ENCODE data around the gene SEC11A. TPM values are rescaled to one million over a fixed set of nuclear protein-coding genes. Genes with fewer than 3 reads are reported as not detected.
"Not testable (repeated sequence)": the region's sequence is repeated elsewhere in the genome, so short reads cannot be mapped to it uniquely, and the experiment has no call there.

Gene SEC11A
- total RNA-seq, 1 donor from 2014 or later = 138 TPM

DNA sequence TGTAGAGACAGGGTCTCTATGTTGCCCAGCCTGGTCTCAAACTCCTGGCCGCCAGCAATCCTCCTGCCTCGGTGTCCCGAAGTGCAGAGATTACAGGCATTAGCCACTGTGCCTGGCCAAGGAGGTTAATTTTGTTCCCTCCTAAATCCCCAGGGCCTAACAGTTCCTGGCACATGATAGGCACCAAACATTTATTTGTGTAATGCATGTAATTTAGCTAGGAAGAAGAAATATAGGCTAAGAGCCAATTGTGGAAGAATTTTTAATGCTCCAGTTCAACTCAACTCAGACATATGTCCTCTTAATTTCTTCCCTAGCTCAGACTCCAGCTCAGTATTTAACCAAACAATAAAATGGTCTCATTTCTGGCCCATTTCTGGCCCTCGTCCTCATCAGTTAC, 24.8 kb upstream of the SEC11A start:
- no peak for DNase-seq (ENCODE audit: extremely low read depth, low read depth, low spot score)

- DNase-seq (ENCODE audit: extremely low read depth, low read depth, low spot score) = no peak
These were observed 21.1 kb upstream of the SEC11A start for GRCh38 chr15:84737005-84737404.

DNA sequence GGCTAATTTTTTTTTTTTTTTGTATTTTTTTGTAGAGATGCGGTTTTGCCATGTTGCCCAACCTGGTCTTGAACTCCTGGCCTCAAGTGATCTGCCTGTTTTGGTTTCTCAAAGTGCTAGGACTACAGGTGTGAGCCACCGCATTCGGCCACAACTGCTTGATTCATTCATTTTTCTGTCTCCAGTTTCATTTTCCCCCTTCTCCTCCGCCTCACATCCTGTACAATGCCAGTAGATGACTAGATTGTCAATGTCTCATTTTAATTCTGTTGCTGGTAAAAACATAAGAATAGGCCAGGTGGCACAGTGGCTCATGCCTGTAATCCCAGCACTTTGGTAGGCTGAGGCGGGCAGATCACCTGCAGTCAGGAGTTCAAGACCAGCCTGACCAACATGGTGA, 20.4 kb upstream of the SEC11A start:
- DNase-seq (ENCODE audit: extremely low read depth, low read depth, low spot score) = no peak

DNA sequence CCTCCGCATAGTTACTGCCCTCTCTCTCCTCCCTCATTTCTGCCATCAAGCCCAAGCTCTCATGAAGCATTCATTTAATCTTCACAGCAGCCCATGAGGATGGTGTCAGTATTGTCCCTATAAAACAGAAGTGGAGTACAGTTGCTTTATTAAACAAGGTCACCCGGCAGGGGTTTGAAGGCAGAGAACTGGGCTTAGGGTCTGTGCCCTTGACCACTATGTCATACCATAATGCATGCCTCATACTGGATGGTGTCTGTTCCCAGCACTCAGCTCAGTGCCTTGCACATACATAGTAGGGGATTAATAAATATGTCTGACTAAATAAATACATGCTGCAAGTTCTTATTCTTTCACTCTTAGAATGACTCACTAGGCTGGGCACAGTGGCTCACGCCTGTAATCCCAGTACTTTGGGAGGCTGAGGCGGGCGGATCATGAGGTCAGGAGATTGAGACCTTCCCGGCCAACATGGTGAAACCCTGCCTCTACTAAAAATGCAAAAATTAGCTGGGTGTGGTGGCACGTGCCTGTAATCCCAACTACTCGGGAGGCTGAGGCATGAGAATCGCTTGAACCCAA, 19.6 kb upstream of the SEC11A start:
- not testable (repeated sequence) for DNase-seq (ENCODE audit: extremely low read depth, low read depth, low spot score)

DNA sequence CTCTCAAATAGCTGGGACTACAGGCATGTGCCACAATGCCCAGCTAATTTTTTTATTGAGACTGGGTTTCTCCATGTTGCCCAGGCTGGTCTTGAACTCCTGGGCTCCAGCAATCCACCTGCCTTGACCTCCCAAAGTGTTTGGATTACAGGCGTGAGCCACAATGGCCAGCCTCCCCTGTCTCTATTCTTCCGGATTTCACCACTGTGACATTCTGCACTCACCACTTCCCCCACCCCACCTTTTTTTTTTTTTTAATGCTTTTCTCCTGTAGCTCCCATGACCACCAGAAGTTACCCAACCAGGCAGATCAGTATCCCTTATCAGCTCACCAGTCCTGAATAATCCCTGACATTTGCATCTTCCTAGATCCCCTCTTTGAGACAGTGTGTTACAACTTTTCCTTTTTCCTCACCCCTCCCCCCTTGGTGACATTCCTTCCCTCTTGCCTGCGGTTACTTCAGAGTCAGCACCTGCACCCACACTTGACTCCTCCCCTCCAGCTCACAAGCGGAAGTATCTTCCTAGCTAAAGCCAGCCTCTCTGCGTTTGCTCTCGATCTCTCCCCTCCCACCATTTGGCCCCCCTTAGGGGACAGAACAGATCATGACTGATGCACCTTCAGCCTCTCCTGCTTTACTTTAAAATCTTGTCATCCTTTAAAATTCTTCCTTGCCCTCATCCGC, 19.0 kb upstream of the SEC11A start:
- no peak for DNase-seq (ENCODE audit: extremely low read depth, low read depth, low spot score)

DNA sequence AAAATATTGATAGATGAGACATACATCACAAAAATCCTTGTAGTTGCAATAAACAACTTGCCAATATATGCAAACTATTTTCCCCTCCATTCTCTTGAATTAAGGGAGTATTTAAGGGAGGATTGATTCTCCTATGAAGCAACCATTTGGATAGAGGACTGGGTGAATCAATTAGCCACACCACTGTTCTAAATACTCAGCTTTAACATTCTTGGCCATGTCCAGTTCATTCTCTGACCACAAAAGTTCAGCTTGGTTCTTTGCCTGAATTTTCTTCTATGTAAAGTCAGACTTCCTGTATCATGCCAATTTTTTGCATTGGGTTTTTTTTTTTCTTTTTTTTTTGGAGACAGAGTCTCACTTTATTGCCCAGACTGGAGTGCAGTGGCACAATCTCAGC, 15.8 kb upstream of the SEC11A start:
- no peak for DNase-seq (ENCODE audit: extremely low read depth, low read depth, low spot score)

- DNase-seq (ENCODE audit: extremely low read depth, low read depth, low spot score) = no peak
These were observed 11.5 kb upstream of the SEC11A start for GRCh38 chr15:84727429-84727828.

DNA sequence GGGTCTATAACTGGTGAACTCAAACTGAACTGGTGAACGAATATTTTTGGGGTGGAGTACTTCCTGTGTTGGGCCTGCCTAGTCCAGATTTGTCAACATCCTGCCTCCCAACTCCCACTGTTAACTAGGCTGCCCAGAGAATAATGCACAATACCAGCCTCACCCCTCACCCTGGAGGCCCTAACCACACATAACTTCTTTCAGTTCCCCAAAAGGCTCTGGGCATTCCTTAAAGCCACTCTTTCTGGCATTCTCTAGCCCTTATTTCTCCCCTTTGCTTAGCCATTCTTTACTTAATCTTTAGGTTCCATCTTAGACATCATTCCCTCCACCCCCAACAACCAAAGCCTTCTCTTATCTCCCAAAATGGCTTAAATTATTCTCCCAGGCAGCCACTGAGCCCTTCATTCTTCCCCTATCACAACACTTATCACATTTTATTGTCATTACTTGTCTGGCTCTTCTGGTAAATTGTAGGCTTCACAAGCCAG, 9.1 kb upstream of the SEC11A start:
- no peak for DNase-seq (ENCODE audit: extremely low read depth, low read depth, low spot score)

DNA sequence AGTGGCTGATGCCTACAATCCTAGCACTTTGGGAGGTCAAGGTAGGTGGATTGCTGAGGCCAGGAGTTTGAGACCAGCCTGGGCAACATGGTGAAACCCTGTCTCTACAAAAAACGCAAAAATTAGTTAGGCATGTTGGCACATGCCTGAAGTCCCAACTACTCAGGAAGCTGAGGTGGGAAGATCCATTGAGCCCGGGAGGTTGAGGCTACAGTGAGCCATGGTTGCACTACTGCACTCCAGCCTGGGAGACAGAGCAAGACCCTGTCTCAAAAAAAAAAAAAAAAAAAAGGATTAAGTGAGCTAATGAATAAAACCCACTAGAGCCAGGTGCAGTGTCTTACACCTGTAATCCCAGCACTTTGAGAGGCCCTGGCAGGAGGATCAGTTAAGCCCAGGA, 6.7 kb upstream of the SEC11A start:
- no peak for DNase-seq (ENCODE audit: extremely low read depth, low read depth, low spot score)

DNA sequence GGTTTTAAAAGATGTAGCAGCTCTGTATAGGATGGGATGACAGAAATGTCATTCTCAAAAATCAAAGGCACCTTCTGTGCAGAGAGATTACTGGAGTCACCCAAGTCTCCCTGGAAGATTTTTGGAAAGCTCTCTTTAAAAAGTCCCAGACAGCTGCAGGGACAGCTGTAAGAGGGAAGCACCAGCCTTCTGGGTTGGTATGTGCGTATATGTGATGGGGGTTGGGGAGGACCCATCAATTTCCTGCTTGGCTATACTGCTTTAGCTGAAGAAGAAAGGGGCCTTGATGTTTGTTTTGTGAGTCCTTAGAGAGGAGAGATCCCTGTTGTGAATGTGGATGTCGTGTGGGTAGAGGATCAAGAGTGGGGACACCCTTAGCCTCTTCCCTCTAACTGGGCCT, 5.4 kb upstream of the SEC11A start:
- no peak for DNase-seq (ENCODE audit: extremely low read depth, low read depth, low spot score)

DNA sequence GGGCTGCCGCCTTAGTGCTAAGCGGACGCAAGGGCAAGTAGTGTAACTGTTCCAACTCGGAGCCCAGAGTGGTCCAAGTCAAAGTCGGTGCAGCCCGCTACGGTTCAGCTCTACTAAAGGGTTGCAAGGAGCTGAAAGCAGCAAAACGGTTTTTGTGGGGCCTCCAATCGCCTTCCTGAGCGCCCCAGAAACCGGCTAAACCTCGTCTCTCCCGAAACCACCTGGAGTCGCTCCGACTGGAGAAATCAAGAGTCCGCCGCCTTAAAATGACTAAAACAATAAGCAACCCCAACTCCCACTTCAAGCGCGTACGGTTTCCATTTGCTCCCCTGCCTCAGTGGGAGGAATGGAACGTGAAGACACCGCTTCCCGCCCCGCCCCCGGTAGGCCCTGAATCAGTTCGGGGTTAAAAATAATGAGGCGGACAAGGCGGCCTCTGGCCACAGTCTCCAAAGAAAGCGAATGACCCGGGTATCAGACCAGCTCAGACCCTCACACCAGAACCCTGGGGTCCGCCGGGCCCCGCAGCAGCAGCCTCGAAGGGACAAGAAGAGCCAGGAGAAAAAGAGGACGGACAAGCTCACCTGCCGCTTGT, 401 bp downstream of the SEC11A start:
- DNase-seq (ENCODE audit: extremely low read depth, low read depth, low spot score) = no peak

GRCh38 chr15:84714821-84715220, 1.1 kb downstream of the SEC11A start:
- DNase-seq (ENCODE audit: extremely low read depth, low read depth, low spot score) = no peak

DNA sequence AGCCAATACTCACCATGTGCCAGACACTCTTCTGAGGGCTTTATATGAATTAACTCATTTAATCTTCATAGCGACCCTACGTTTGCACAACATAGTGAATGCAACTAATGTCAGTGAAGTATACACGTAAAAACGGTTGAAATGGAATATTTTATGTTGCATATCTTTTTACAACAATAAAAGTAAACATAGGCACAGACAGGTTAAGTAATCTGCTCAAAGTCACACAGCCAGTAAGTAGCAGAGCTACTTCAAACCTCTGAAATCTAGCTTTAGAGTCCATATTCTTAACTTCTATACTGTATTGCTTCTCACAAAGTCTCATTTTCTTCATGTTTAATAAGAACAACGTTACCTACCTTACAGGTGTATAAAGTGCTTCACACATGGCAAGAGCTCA, 1.6 kb downstream of the SEC11A start:
- DNase-seq (ENCODE audit: extremely low read depth, low read depth, low spot score) = no peak

DNA sequence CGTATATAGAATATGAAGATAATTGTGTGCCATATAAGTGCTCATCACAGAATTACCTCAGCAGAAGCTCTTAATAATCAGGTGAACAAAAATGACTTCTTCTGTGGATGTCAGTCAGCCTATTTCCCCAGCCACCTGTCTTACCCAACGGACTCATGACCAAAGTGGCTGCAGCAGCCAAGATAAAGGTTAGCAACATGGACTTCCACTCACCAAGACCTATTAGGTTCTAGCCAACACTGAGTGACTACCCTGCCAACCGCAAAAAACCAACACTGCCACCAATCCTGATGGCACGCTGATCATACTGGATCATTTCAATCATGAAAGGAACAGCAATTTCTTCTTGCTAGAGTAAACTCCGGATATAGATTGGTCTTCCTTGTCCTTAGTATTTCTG, 12.1 kb downstream of the SEC11A start:
- no peak for DNase-seq (ENCODE audit: extremely low read depth, low read depth, low spot score)

DNA sequence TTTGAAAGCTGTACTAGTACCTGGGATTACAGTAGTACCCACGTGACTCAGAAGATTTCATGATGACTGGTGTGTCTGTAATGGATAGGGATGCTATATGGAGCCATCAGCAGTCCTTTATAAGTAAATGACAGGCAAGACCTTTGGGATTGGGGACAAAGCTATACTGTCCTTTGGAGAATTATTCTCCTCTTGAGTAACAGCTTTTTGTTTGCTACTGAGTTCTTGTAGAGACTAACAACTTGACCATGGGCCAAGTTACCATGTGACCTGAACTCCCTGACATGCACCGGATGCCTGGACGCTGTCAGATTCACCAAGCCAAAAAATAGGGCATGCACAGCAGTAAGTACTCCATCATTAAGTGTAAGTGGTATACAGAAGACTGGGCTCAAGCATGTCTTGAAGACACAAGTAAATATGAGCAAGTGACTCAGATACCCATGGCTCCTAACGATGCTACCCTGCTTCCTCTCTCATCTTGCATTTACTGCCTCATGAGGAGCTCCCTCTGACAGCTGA, 12.9 kb downstream of the SEC11A start:
- no peak for DNase-seq (ENCODE audit: extremely low read depth, low read depth, low spot score)

- no peak for DNase-seq (ENCODE audit: extremely low read depth, low read depth, low spot score)
These were observed 16.3 kb downstream of the SEC11A start for GRCh38 chr15:84699538-84700191.

DNA sequence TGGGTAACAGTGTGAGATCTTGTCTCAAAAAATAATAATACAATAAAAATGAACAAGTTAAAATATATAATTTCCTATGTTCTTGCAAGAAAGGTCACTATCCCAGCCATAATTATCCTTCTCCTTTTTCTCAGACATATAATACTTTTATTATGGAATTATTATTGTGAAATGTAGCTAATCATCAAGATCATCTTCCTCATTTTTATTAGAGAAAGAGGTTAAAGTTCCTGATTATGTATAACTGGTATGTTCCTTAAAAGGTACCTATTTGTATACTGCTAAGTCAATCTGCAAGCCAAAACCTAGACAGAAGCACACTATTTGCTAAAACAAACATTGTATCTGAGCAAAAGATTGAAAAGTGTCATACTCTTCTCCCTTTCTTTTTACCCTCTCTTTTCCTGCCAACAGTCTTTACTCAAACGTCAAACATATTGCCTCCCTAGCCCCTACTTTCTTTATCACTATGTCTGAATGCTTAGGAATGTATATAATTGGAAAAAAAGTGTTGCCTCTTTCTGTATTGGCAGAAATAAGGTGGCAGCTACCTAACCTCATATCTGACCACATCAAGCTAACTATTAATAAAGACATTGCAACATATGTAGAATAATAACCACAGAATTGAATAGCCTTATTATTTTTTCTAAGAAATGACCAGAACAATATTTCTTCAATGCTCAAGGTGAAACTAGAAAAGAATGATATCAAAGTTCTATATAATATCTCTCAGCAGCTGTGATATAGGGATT, 18.5 kb downstream of the SEC11A start:
- no peak for DNase-seq (ENCODE audit: extremely low read depth, low read depth, low spot score)

DNA sequence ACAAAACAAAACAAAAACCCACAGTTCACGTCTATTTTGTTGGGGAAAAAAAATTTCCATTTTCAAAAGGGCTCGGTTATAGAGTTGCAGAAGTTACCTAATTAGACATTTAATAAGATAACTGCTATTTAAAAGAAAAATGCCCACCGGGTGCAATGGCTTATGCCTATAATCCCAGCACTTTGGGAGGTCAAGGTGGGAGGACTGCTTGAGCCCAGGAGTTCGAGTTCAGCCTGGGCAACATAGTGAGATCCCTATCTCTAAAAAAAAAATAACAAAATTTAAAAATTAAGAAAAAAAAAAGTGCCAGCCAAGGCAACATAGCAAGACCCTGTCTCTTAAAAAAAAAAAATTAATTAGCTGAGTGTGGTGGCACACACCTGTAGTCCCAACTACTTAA, 19.2 kb downstream of the SEC11A start:
- no peak for DNase-seq (ENCODE audit: extremely low read depth, low read depth, low spot score)

- no peak for DNase-seq (ENCODE audit: extremely low read depth, low read depth, low spot score)
These were observed 25.6 kb downstream of the SEC11A start for GRCh38 chr15:84690342-84690741.

DNA sequence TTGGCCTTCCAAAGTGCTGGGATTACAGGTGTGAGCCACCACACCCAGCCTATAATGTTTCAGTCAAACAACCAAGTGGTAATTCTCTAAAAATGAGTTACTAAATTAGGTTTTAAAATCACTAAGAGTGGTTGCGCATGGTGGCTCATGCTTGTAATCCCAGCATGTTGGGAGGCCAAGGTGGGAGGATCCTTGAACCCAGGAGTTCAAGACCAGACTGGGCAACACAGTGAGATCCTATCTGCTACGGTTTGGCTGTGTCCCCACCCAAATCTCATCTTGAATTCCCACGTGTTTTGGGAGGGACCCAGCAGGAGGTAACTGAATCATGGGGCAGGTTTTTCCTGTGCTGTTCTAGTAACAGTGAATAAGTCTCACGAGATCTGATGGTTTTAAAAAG, 26.1 kb downstream of the SEC11A start:
- no peak for DNase-seq (ENCODE audit: extremely low read depth, low read depth, low spot score)

DNA sequence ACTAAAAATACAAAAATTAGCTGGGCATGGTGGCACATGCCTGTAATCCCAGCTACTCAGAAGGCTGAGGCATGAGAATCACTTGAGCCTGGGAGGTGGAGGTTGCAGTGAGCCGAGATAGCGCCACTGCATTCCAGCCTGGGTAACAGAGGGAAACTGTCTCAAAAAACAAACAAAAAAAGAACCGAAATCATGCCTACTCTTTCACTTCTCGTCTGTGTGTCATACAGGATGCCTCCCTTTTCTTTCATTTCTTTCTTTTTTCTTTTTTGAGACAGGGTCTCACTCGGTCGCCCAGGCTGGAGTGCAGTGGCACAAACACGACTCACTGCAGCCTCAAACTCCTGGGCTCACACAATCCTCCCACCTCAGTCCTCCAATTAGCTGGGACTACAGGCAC, 29.5 kb downstream of the SEC11A start:
- not testable (repeated sequence) for DNase-seq (ENCODE audit: extremely low read depth, low read depth, low spot score)
